Measurements from ENCODE around the gene HOXA7.

Gene HOXA7

DNA sequence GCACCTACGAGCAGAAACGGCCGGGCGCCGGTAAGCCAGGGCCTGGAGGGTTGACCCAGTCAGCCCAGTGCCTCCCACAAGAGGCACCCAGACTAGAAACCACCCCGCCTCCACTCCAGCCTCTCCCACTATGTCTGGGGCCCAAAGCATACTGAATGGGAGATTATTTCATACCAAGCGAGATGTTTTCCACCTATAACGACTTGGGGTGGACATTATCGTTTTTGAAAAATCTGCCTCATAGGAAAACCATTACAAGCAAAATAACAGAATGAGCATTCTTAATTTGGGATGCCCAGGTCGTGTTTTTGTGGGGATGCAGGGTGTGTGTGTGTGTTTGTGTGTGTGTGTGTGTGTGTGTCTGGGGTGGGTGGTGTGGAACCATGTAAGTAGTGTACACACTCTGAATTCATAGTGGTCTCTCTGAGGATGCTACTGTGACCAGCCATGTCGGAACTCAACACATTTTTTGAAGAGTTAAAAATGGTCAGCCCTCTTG lies 10.5 kb downstream of the HOXA7 start:
- H3K4me1 ChIP-seq (ENCODE audit: low read length) = no peaks in the 10 kb centered on the region
- no peaks in the 10 kb centered on the region for H3F3A ChIP-seq (ENCODE audit: insufficient read depth, low read length)
- no peak overlapping the region for H3K9ac ChIP-seq (ENCODE audit: low read length)
- no peak overlapping the region for H3K4me3 ChIP-seq (ENCODE audit: low read length)
- no peak overlapping the region for H3K4me2 ChIP-seq (ENCODE audit: low read depth, low read length)
- H2AFZ ChIP-seq (ENCODE audit: low read length) = no peak overlapping the region
- no peak overlapping the region for H3K27ac ChIP-seq (ENCODE audit: low read length)
- TF ChIP-seq EZH2phosphoT487 (IDR thresholded peaks at IDR 0.05; ENCODE audit: low read length) = no peak
- no peak for TF ChIP-seq EZH2 (optimal IDR thresholded peaks at IDR 0.05; ENCODE audit: low read depth, low read length)
- TF ChIP-seq, protein P1, sequence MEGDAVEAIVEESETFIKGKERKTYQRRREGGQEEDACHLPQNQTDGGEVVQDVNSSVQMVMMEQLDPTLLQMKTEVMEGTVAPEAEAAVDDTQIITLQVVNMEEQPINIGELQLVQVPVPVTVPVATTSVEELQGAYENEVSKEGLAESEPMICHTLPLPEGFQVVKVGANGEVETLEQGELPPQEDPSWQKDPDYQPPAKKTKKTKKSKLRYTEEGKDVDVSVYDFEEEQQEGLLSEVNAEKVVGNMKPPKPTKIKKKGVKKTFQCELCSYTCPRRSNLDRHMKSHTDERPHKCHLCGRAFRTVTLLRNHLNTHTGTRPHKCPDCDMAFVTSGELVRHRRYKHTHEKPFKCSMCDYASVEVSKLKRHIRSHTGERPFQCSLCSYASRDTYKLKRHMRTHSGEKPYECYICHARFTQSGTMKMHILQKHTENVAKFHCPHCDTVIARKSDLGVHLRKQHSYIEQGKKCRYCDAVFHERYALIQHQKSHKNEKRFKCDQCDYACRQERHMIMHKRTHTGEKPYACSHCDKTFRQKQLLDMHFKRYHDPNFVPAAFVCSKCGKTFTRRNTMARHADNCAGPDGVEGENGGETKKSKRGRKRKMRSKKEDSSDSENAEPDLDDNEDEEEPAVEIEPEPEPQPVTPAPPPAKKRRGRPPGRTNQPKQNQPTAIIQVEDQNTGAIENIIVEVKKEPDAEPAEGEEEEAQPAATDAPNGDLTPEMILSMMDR (IDR thresholded peaks at IDR 0.05; ENCODE audit: low read length) = no peak
- H4K20me1 ChIP-seq (ENCODE audit: insufficient read depth, low read length) = no peaks in the 10 kb centered on the region
- H3K36me3 ChIP-seq (replicated peaks; ENCODE audit: insufficient read depth, low read length) = no peaks in the 10 kb centered on the region
- no peaks in the 10 kb centered on the region for H3K79me2 ChIP-seq (ENCODE audit: low read length)
- peaks cover 34% of the 10 kb centered on the region for H3K27me3 ChIP-seq (replicated peaks; ENCODE audit: insufficient read depth, low read length)
- no peaks in the 10 kb centered on the region for H3K9me3 ChIP-seq (replicated peaks; ENCODE audit: insufficient read depth, low read length)
- no peaks in the 10 kb centered on the region for H3K9me2 ChIP-seq (replicated peaks; ENCODE audit: insufficient read depth, low read length)
- no peak for DNase-seq

DNA sequence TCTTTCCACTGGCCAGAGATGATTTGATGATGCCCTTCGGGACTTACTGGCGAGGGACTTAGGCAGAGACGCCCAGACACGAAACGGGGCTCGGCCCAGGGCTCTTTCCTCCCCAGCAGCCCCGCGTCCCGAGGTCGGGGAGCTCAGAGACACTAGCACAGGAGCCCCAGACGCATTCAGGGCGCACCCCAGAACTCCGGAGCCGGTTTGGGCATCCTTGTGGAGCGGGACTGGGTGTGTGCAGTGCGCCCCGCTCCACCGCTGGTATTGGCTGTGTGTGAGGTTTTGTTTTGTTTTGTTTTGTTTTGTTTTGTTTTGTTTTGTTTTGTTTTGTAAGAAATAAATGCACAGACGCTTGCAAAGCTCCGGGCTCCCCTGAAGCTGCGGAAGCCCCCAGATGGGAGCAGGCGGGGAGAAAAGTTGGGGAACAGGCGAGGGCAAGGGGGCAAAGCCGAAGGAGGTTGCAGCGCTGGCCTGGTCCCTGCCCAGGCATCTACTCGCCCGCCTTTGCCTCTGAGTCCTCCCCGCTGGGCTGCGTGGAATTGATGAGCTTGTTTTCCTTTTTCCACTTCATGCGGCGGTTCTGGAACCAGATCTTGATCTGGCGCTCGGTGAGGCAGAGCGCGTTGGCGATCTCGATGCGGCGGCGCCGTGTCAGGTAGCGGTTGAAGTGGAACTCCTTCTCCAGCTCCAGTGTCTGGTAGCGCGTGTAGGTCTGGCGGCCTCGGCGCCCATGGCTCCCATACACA lies 11.1 kb downstream of the HOXA7 start:
- H2AFZ ChIP-seq (ENCODE audit: low read length) = no peak overlapping the region
- no peaks in the 10 kb centered on the region for H3K36me3 ChIP-seq (replicated peaks; ENCODE audit: insufficient read depth, low read length)
- TF ChIP-seq EZH2 (optimal IDR thresholded peaks at IDR 0.05; ENCODE audit: low read depth, low read length) (no peak), EZH2phosphoT487 (IDR thresholded peaks at IDR 0.05; ENCODE audit: low read length) (no peak)
- TF ChIP-seq, protein P1 (IDR thresholded peaks at IDR 0.05; ENCODE audit: low read length) = no peak
- H3K27ac ChIP-seq (ENCODE audit: low read length) = no peak overlapping the region
- no peak overlapping the region for H3K4me2 ChIP-seq (ENCODE audit: low read depth, low read length)
- H3K79me2 ChIP-seq (ENCODE audit: low read length) = no peaks in the 10 kb centered on the region
- no peak overlapping the region for H3K4me3 ChIP-seq (ENCODE audit: low read length)
- H3F3A ChIP-seq (ENCODE audit: insufficient read depth, low read length) = no peaks in the 10 kb centered on the region
- no peaks in the 10 kb centered on the region for H4K20me1 ChIP-seq (ENCODE audit: insufficient read depth, low read length)
- H3K9ac ChIP-seq (ENCODE audit: low read length) = no peak overlapping the region
- H3K9me2 ChIP-seq (replicated peaks; ENCODE audit: insufficient read depth, low read length) = no peaks in the 10 kb centered on the region
- no peaks in the 10 kb centered on the region for H3K9me3 ChIP-seq (replicated peaks; ENCODE audit: insufficient read depth, low read length)
- peaks cover 34% of the 10 kb centered on the region for H3K27me3 ChIP-seq (replicated peaks; ENCODE audit: insufficient read depth, low read length)
- no peak for DNase-seq
- no peaks in the 10 kb centered on the region for H3K4me1 ChIP-seq (ENCODE audit: low read length)

DNA sequence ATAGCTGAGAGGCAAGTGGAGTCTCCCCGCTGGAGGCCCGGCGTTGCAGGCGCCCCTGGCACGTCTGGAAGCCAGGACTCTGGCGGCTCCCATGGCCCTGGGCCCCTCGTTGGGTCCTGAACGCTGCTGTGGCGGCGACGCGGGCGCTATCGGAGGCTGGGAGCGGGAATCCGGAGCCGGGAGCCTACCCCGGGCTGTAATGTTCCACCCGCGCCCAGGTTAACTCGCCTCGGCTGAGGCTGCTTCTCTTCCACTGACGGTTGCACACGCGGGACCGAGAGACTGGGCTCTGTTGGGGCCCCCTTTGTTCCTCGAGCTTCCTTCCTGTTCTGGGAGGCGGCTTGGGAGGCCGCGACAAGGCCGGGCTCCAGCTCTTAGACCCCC lies 11.7 kb downstream of the HOXA7 start:
- TF ChIP-seq EZH2 (optimal IDR thresholded peaks at IDR 0.05; ENCODE audit: low read depth, low read length) (no peak), EZH2phosphoT487 (IDR thresholded peaks at IDR 0.05; ENCODE audit: low read length) (no peak)
- TF ChIP-seq, protein P1 (IDR thresholded peaks at IDR 0.05; ENCODE audit: low read length) = no peak
- Histone ChIP-seq H3K9me3 (replicated peaks; ENCODE audit: insufficient read depth, low read length) (no peaks in the 10 kb centered on the region), H3K9ac (ENCODE audit: low read length) (no peak overlapping the region), H3K9me2 (replicated peaks; ENCODE audit: insufficient read depth, low read length) (no peaks in the 10 kb centered on the region), H3K36me3 (replicated peaks; ENCODE audit: insufficient read depth, low read length) (no peaks in the 10 kb centered on the region), H3F3A (ENCODE audit: insufficient read depth, low read length) (no peaks in the 10 kb centered on the region), H3K4me3 (ENCODE audit: low read length) (no peak overlapping the region), H2AFZ (ENCODE audit: low read length) (no peak overlapping the region), H3K4me2 (ENCODE audit: low read depth, low read length) (no peak overlapping the region), H3K4me1 (ENCODE audit: low read length) (no peaks in the 10 kb centered on the region), H3K79me2 (ENCODE audit: low read length) (no peaks in the 10 kb centered on the region), H3K27me3 (replicated peaks; ENCODE audit: insufficient read depth, low read length) (peaks cover 34% of the 10 kb centered on the region), H3K27ac (ENCODE audit: low read length) (no peak overlapping the region), H4K20me1 (ENCODE audit: insufficient read depth, low read length) (no peaks in the 10 kb centered on the region)
- no peak for DNase-seq
